Common myeloid progenitor, CD34-positive (primary cell): ENCODE data around the gene TMEM33.
A peak's percentile ranks its signal among the peaks of the same experiment; 100 is the strongest.

Experiments used
- CTCF ChIA-PET: fragments of 350-600 bp; sonication (Branson Sonifier 250); formaldehyde crosslinking; loops from one replicate; lab custom pipeline; 2021; ENCODE audit warnings: antibody characterized with exemption; lab: Charles Lee
- POLR2A ChIA-PET: fragments of 350-600 bp; sonication (Branson Sonifier 250); formaldehyde crosslinking; loops from one replicate; lab custom pipeline; 2021; ENCODE audit warnings: antibody characterized with exemption; lab: Charles Lee
- DNase-seq, 3 donors: peaks; one replicate each; pipeline versions ENCODE4 v3.0.0 to v3.0.0-alpha.2; 2013
- H3K27ac ChIP-seq, 2 experiments: 1 replicate in 1 of 2; 2 replicates in 1 of 2; pipeline ENCODE4 v1.7.0; 2013; ENCODE audit warnings: inconsistent platforms in 2 of 2, low read length in 2 of 2, mild to moderate bottlenecking in 2 of 2, low read depth in 1 of 2, moderate library complexity in 1 of 2; ENCODE audit not compliant: severe bottlenecking in 2 of 2, insufficient read depth in 1 of 2, poor library complexity in 1 of 2
- H3K27me3 ChIP-seq, 5 experiments: replicated peaks in 2 of 5; 1 replicate in 3 of 5; 2 replicates in 2 of 5; pipeline versions ENCODE4 v1.6.1 to v1.7.0; 2013; ENCODE audit warnings: low read length in 4 of 5, mild to moderate bottlenecking in 2 of 5, moderate library complexity in 2 of 5, inconsistent platforms in 1 of 5; ENCODE audit not compliant: insufficient read depth in 5 of 5, control insufficient read depth in 4 of 5
- H3K36me3 ChIP-seq, 4 experiments: 1 replicate in 2 of 4; 2 replicates in 2 of 4; pipeline versions ENCODE4 v1.6.1 to v1.7.0; 2013; ENCODE audit warnings: low read length in 3 of 4, control low read depth in 1 of 4, mild to moderate bottlenecking in 1 of 4; ENCODE audit not compliant: control insufficient read depth in 4 of 4, insufficient read depth in 4 of 4
- H3K4me1 ChIP-seq, 4 experiments: 1 replicate in 3 of 4; 2 replicates in 1 of 4; pipeline versions ENCODE4 v1.6.1 to v1.7.1; 2013; ENCODE audit warnings: low read length in 3 of 4, mild to moderate bottlenecking in 3 of 4, control low read depth in 1 of 4, inconsistent platforms in 1 of 4, moderate library complexity in 1 of 4; ENCODE audit not compliant: control insufficient read depth in 4 of 4, insufficient read depth in 4 of 4; ENCODE audit errors: control extremely low read depth in 1 of 4
- H3K4me3 ChIP-seq, 7 experiments: 1 replicate in 4 of 7; 2 replicates in 3 of 7; pipeline versions ENCODE4 v1.5.1 to v1.7.0; 2013; ENCODE audit warnings: mild to moderate bottlenecking in 7 of 7, low read length in 6 of 7, moderate library complexity in 6 of 7, inconsistent platforms in 2 of 7, low read depth in 2 of 7, control low read depth in 1 of 7; ENCODE audit not compliant: insufficient read depth in 4 of 7, control insufficient read depth in 1 of 7; ENCODE audit errors: extremely low read depth in 1 of 7
- H3K9me3 ChIP-seq, 5 experiments: 1 replicate in 4 of 5; 2 replicates in 1 of 5; pipeline versions ENCODE4 v1.6.1 to v1.7.1; 2013; ENCODE audit warnings: low read length in 4 of 5, mild to moderate bottlenecking in 2 of 5, inconsistent platforms in 1 of 5, low read depth in 1 of 5, moderate library complexity in 1 of 5; ENCODE audit not compliant: control insufficient read depth in 4 of 5, insufficient read depth in 2 of 5; ENCODE audit errors: control extremely low read depth in 1 of 5
- WGBS: methylation state at CpG from one replicate; pipeline ENCODE4 v1.1.5; 2013; ENCODE audit not compliant: insufficient coverage; 5-methylcytosine and 5-hydroxymethylcytosine counted together

The TMEM33 gene

DNA sequence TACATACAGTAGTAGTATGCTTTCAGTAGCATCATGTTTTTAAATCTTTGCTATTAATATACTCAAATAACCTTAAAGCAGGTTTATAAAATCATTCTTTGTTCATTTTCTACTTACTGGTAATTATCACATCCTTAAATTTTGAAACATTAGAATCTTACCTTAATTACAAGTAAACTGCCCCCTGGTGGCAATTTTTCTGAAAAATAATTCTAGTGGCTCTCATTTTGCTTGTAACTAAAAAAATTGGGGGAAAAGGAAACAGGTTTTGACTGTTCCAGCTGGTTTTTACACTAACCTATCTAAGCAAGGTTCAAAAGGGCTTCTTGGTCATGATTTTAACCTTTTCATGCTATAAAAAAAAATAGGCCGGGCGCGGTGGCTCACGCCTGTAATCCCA is 27.9 kb downstream of the TMEM33 start:
- Histone ChIP-seq H3K27me3 (no peaks in the 10 kb centered on the region), H3K9me3 (no peaks in the 10 kb centered on the region), H3K4me1 (no peaks in the 10 kb centered on the region), H3K36me3 (no peaks in the 10 kb centered on the region), H3K27ac (no peak overlapping the region), H3K4me3 (no peak overlapping the region)
- ChIA-PET POLR2A (no interaction called here), CTCF (interaction anchor here (1.1 kb wide), 1 partner anchor 26 kb away, joined by 4 read pairs; no protein-coding TSS in a partner anchor)
- peak; percentile 48 to 73 (median 70) for DNase-seq
- no CpG with 5 or more reads among the region's 4 CpGs for WGBS

DNA sequence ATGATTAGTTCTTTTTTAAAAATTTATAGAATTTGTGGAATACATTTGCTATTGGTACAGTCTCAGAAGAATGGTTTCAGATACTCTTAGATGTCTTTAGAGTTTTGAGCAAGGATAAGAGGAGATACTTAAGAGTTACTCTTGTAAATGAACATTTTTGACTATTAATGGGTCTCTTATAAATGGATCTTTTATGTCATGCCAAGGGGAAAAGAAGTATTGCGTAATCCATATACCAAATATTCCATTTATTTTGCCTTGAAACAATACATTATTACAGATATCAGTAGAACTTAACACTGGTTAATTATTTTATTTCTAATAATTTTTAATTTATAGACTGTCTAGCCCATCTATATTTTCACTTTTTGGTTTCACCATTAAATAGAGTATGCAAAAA is 29.2 kb downstream of the TMEM33 start:
- H3K27me3 ChIP-seq, result no peaks in the 10 kb centered on the region
- no peak overlapping the region for H3K27ac ChIP-seq
- ChIA-PET CTCF (interaction anchor here (0.7 to 1.1 kb wide), 2 partner anchors 15 to 25 kb away, joined by 3 to 4 read pairs; no protein-coding TSS in a partner anchor), POLR2A (no interaction called here)
- peaks cover 0 to under 1% (median 0%) of the 10 kb centered on the region in 4 experiments for H3K4me1 ChIP-seq
- H3K9me3 ChIP-seq, result peaks cover 0 to 8% (median 6%) of the 10 kb centered on the region in 5 experiments
- WGBS, result no CpG with 5 or more reads among the region's 1 CpG
- H3K36me3 ChIP-seq, result no peaks in the 10 kb centered on the region
- no peak for DNase-seq
- H3K4me3 ChIP-seq, result no peak overlapping the region

DNA sequence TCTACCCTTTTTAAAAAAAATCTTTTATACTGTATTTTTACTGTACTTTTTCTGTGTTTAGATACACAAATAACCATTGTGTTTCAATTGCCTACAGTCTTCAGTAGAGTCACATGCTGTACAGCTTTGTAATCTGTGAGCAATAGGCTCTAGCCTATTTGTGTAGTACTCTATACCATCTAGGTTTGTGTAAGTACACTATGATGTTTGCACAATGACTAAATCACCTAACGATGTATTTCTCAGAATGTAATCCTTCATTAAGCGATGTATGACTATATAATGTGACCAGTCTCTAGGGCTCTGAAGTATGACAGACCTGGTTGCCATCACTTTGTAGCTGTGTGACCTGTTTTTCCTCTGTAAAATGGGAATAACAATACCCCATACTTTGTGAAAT is 32.2 kb downstream of the TMEM33 start:
- CTCF ChIA-PET, result interaction anchor here (0.7 kb wide), 1 partner anchor 701 kb away, joined by 3 read pairs; no protein-coding TSS in a partner anchor
- no peak overlapping the region for H3K27ac ChIP-seq
- no peak overlapping the region for H3K4me3 ChIP-seq
- POLR2A ChIA-PET, result no interaction called here
- no peak for DNase-seq
- H3K27me3 ChIP-seq, result no peaks in the 10 kb centered on the region
- peaks cover 0 to 10% (median 6%) of the 10 kb centered on the region in 5 experiments for H3K9me3 ChIP-seq
- H3K4me1 ChIP-seq, result peaks cover 0 to 3% (median 0%) of the 10 kb centered on the region in 4 experiments
- WGBS, result 100% methylated on average over 1 of the region's 2 CpGs
- H3K36me3 ChIP-seq, result no peaks in the 10 kb centered on the region

- Histone ChIP-seq H3K27me3 (no peaks in the 10 kb centered on the region), H3K4me1 (peaks cover 0 to 3% (median 0%) of the 10 kb centered on the region in 4 experiments), H3K9me3 (peaks cover 0 to 10% (median 6%) of the 10 kb centered on the region in 5 experiments), H3K4me3 (no peak overlapping the region), H3K36me3 (no peaks in the 10 kb centered on the region), H3K27ac (no peak overlapping the region)
- CTCF ChIA-PET, result interaction anchor here (0.8 kb wide), 1 partner anchor 20 kb away, joined by 3 read pairs; the partner anchor contains the start of gene SLC30A9
- POLR2A ChIA-PET, result no interaction called here
- DNase-seq, result peak in 2 of 3 donors; percentile 34 to 46
These were observed 34.4 kb downstream of the TMEM33 start for GRCh38 chr4:41969671-41970070.

DNA sequence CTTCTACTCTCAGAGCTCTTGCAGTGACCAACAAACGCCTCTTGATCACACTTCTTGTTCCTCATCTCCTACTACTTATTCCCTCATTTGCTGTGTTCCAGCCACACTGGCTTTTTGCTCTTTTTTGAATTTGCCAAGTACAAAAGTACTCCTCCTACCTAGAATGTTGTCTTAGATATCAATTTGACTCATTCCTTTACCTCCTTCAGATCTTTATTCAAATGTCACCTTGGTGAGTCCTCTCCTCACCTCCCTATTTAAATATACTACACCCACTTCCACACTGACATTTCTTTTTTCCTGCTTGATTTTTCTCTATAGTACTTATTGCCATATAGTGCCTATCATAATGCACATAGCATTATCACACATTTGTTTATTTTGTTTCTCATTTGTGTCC is 40.1 kb downstream of the TMEM33 start:
- H3K36me3 ChIP-seq, result no peaks in the 10 kb centered on the region
- DNase-seq, result no peak
- no peak overlapping the region for H3K4me3 ChIP-seq
- WGBS, result 73% methylated on average over 1 of the region's 1 CpG
- H3K27me3 ChIP-seq, result no peaks in the 10 kb centered on the region
- POLR2A ChIA-PET, result no interaction called here
- H3K4me1 ChIP-seq, result peaks cover 0 to 7% (median 0%) of the 10 kb centered on the region in 4 experiments
- no peak overlapping the region for H3K27ac ChIP-seq
- CTCF ChIA-PET, result interaction anchor here (1.5 to 2.4 kb wide), 2 partner anchors 14 to 18 kb away, joined by 3 to 7 read pairs; no protein-coding TSS in a partner anchor
- H3K9me3 ChIP-seq, result peaks cover 0 to 3% (median 0%) of the 10 kb centered on the region in 5 experiments

DNA sequence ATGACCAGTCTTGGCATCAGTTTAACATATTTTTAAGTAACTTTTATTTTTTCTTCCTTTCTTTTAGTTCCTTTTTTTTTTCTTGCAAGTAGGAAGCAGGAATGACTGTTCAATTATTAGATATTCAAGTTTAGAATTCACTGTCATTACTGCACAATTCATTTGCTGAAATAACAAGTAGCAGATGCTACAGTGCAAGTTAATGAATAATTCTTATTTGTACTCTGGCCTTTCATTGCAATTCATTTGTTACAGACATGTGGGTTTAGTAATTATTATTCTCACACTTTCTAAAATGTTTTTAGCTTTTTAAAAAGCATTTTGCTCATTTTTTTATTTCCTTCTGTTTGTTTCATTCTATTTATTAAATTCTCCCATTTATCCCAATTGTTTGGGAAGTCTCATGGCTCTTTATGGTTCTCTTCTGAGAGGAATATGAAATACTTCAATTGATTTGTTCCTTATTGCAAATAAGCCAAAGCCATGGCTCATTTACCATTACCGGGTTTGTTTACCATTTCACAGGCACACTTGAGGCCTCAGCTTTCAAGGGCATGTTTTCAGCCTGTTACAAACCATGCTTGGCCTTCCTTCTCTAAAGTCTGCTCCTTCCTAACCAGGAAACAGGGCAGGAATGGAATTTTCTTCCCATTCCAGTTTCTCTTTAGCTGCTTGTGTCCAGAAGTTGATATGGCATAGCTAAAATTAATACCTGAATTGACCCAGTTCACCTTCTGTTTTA is 41.7 kb downstream of the TMEM33 start:
- Histone ChIP-seq H3K36me3 (no peaks in the 10 kb centered on the region), H3K9me3 (peaks cover 0 to 1% (median 0%) of the 10 kb centered on the region in 5 experiments), H3K4me3 (no peak overlapping the region), H3K27ac (no peak overlapping the region), H3K4me1 (peaks cover 0 to 7% (median 0%) of the 10 kb centered on the region in 4 experiments), H3K27me3 (no peaks in the 10 kb centered on the region)
- CTCF ChIA-PET, result interaction anchor here (0.8 to 2.4 kb wide), 4 partner anchors 11 to 20 kb away, joined by 3 to 8 read pairs (median 6); partner anchors contain the start of gene SLC30A9
- 100% methylated on average over 1 of the region's 1 CpG for WGBS
- POLR2A ChIA-PET, result interaction anchor here (0.6 kb wide), 1 partner anchor 21 kb away, joined by 4 read pairs; no protein-coding TSS in a partner anchor
- no peak for DNase-seq

- H3K27me3 ChIP-seq, result no peaks in the 10 kb centered on the region
- H3K36me3 ChIP-seq, result no peaks in the 10 kb centered on the region
- no peaks in the 10 kb centered on the region for H3K9me3 ChIP-seq
- CTCF ChIA-PET, result interaction anchor here (0.8 to 1.7 kb wide), 2 partner anchors 11 to 19 kb away, joined by 3 to 8 read pairs; no protein-coding TSS in a partner anchor
- peaks cover 0 to 7% (median 0%) of the 10 kb centered on the region in 4 experiments for H3K4me1 ChIP-seq
- POLR2A ChIA-PET, result no interaction called here
- no peak overlapping the region for H3K4me3 ChIP-seq
- 100% methylated on average over 1 of the region's 3 CpGs for WGBS
- peak in 2 of 3 donors; percentile 32 to 48 for DNase-seq
- H3K27ac ChIP-seq, result no peak overlapping the region
These were observed 42.5 kb downstream of the TMEM33 start for GRCh38 chr4:41977709-41978108.
